OCI-LY3 (cell line): ENCODE data around the gene ITFG1.
A peak's percentile ranks its signal among the peaks of the same experiment; 100 is the strongest.

Source experiments
- H2AFZ ChIP-seq: fragments of 200-600, 300-600 bp; shearing (Covaris generic); 2 replicates; pipeline ENCODE4 v1.6.0; 2014; ENCODE audit warnings: antibody characterized with exemption, low read depth, low read length
- H3K27ac ChIP-seq: fragments of 200-600, 300-600 bp; sonication (generic); 2 replicates; pipeline ENCODE4 v1.5.1; 2014; ENCODE audit warnings: mild to moderate bottlenecking, low read length, moderate library complexity, mixed read lengths
- H3K27me3 ChIP-seq: fragments of 200-600, 300-600 bp; sonication (generic); 2 replicates; pipeline ENCODE4 v1.6.1; 2014; ENCODE audit warnings: low read depth, low read length, mixed read lengths
- H3K36me3 ChIP-seq: fragments of 200-600, 300-600 bp; sonication (generic); replicated peaks from 2 replicates; pipeline ENCODE3; 2014; ENCODE audit warnings: low read depth, low read length, mixed read lengths
- H3K4me1 ChIP-seq: fragments of 300-600, 200-600 bp; sonication (generic); 2 replicates; pipeline ENCODE4 v1.6.1; 2014; ENCODE audit warnings: low read length, mixed read lengths
- H3K4me2 ChIP-seq: fragments of 200-600, 300-600 bp; sonication (generic); 2 replicates; pipeline ENCODE4 v1.6.1; 2014; ENCODE audit warnings: low read length, mixed read lengths
- H3K4me3 ChIP-seq: fragments of 300-600, 200-600 bp; sonication (generic); 2 replicates; pipeline ENCODE4 v1.5.1; 2014; ENCODE audit warnings: antibody characterized with exemption, mild to moderate bottlenecking, low read length, moderate library complexity
- H3K79me2 ChIP-seq: fragments of 300-600, 200-600 bp; shearing (Covaris generic); 2 replicates; pipeline ENCODE4 v1.6.1; 2014; ENCODE audit warnings: mild to moderate bottlenecking, low read length, mixed read lengths
- H3K9ac ChIP-seq: fragments of 300-600, 200-600 bp; shearing (Covaris generic); 2 replicates; pipeline ENCODE4 v1.6.0; 2014; ENCODE audit warnings: mild to moderate bottlenecking, low read length, moderate library complexity
- H3K9me3 ChIP-seq: fragments of 200-600, 300-600 bp; shearing (Covaris generic); 2 replicates; pipeline ENCODE4 v1.6.1; 2014; ENCODE audit warnings: low read length, mixed read lengths; ENCODE audit not compliant: insufficient read depth
- H4K20me1 ChIP-seq: fragments of 200-600, 300-600 bp; sonication (generic); 2 replicates; pipeline ENCODE4 v1.6.1; 2016; ENCODE audit warnings: low read length, mixed read lengths; ENCODE audit not compliant: insufficient read depth
- EZH2phosphoT487 ChIP-seq: fragments of 200-600 bp; shearing (Covaris generic); IDR thresholded peaks from 2 replicates; pipeline ENCODE4 v1.6.1; 2018; ENCODE audit warnings: antibody characterized with exemption, mixed run types, low read depth
- TF ChIP-seq, protein P1 (sequence below): fragments of 200-600, 300-600 bp; sonication (generic); IDR thresholded peaks from 2 replicates; pipeline ENCODE4 v1.5.1; 2014; ENCODE audit warnings: antibody characterized with exemption, low read length, low read depth

Gene ITFG1

DNA sequence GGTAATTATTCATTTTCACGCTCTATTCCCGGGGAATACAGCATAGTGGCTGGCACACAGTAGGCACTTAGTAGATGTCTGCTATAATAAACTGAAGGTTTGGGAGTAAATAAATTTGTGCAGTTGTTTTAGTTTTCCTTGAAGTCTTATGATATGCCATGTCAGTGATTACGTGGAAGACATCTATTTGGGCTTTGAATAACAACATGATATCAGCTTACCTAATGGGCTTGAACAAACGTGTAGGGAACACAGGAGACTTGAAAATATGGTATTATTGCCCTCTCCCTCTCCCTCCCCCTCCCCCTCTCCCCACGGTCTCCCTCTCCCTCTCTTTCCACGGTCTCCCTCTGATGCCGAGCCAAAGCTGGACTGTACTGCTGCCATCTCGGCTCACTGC is 280.8 kb downstream of the ITFG1 start:
- TF ChIP-seq, protein P1, sequence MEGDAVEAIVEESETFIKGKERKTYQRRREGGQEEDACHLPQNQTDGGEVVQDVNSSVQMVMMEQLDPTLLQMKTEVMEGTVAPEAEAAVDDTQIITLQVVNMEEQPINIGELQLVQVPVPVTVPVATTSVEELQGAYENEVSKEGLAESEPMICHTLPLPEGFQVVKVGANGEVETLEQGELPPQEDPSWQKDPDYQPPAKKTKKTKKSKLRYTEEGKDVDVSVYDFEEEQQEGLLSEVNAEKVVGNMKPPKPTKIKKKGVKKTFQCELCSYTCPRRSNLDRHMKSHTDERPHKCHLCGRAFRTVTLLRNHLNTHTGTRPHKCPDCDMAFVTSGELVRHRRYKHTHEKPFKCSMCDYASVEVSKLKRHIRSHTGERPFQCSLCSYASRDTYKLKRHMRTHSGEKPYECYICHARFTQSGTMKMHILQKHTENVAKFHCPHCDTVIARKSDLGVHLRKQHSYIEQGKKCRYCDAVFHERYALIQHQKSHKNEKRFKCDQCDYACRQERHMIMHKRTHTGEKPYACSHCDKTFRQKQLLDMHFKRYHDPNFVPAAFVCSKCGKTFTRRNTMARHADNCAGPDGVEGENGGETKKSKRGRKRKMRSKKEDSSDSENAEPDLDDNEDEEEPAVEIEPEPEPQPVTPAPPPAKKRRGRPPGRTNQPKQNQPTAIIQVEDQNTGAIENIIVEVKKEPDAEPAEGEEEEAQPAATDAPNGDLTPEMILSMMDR, result no peak
- TF ChIP-seq EZH2phosphoT487, result no peak
- H3K27me3 ChIP-seq, result no peaks in the 10 kb centered on the region
- no peak overlapping the region for H3K4me3 ChIP-seq
- no peak overlapping the region for H3K9ac ChIP-seq
- H3K79me2 ChIP-seq, result no peaks in the 10 kb centered on the region
- no peaks in the 10 kb centered on the region for H3K36me3 ChIP-seq
- no peaks in the 10 kb centered on the region for H3K4me1 ChIP-seq
- no peak overlapping the region for H3K27ac ChIP-seq
- H2AFZ ChIP-seq, result no peak overlapping the region
- no peaks in the 10 kb centered on the region for H3K9me3 ChIP-seq
- H3K4me2 ChIP-seq, result no peak overlapping the region
- no peaks in the 10 kb centered on the region for H4K20me1 ChIP-seq

DNA sequence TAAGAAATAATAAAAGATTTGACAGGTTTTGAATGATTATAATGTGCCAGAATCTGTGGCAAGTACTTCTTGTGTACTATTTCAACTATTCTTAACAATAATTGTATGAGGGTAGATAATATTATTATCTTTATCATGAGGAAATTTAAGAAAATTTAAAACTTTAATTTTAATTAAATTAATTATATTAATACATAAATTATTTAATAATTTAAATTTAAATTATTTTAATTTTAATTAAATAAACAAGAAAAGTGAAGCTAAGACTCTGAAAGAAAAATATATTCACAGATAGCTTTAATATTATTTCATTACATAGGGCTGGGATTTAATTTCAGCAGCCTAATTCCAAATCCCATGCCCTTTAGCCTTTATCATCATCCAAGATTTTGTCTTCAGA is 285.7 kb downstream of the ITFG1 start:
- H4K20me1 ChIP-seq, result no peaks in the 10 kb centered on the region
- no peak overlapping the region for H3K9ac ChIP-seq
- H3K79me2 ChIP-seq, result no peaks in the 10 kb centered on the region
- no peak overlapping the region for H3K27ac ChIP-seq
- no peaks in the 10 kb centered on the region for H3K4me1 ChIP-seq
- no peaks in the 10 kb centered on the region for H3K27me3 ChIP-seq
- TF ChIP-seq, protein P1, result no peak
- no peak for TF ChIP-seq EZH2phosphoT487
- H3K4me3 ChIP-seq, result no peak overlapping the region
- no peak overlapping the region for H2AFZ ChIP-seq
- H3K4me2 ChIP-seq, result no peak overlapping the region
- H3K9me3 ChIP-seq, result no peaks in the 10 kb centered on the region
- no peaks in the 10 kb centered on the region for H3K36me3 ChIP-seq

DNA sequence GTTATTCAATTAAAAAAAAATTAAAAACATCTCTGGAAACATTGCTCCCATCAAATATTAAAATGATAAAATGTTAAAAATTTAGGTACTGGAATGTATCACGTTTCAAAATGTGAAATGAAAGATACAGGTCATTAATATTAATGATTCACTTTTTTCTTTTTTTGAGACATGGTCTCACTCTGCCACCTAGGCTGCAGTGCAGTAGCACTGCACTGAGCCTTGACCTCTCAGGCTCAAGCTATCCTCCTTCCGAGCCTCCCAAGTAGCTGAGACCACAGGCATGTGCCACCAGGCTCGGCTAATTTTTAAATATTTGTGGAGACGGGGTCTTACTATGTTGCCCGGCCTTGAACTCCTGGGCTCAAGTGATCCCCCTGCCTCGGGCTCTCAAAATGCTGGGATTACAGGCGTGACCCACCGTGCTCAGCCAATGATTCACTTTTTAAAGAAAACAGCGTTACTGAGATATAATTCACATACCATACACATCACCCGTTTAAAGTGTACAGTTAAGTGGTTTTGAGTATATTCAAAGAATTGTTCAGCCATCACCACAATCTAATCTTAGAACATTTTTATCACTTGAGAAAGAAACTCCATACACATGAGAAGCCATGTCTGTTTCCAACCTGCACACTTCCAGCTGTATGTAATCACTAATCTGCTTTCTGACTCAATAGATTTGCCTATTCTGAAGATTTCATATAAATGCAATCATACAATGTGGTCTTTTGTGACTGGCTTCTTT is 298.0 kb downstream of the ITFG1 start:
- no peak overlapping the region for H3K4me3 ChIP-seq
- no peak overlapping the region for H2AFZ ChIP-seq
- TF ChIP-seq, protein P1, result peak; percentile 48
- TF ChIP-seq EZH2phosphoT487, result no peak

DNA sequence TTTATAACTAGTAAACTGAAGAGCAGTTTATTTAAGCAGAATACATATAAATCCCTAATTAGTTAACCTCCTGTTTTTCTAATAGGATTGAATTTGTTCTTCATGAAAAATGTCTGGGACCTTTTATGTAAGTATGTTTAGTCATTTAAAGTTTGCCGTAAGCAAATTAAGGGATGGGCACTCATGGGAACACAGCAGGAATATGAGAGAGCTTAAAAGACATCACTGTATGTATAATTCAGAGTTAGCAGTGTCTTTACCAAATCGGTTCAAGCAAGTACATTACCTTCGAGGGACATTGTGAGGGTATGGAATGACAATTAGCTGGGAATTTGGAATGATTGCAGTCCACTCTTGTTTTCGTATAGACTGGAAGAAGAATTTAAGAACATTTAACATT is 299.4 kb downstream of the ITFG1 start:
- Histone ChIP-seq H3K4me1 (no peaks in the 10 kb centered on the region), H3K27ac (no peak overlapping the region), H4K20me1 (no peaks in the 10 kb centered on the region), H2AFZ (no peak overlapping the region), H3K27me3 (no peaks in the 10 kb centered on the region), H3K9me3 (no peaks in the 10 kb centered on the region), H3K79me2 (no peaks in the 10 kb centered on the region), H3K4me2 (no peak overlapping the region), H3K4me3 (no peak overlapping the region), H3K9ac (no peak overlapping the region), H3K36me3 (no peaks in the 10 kb centered on the region)
- no peak for TF ChIP-seq EZH2phosphoT487
- TF ChIP-seq, protein P1, result no peak

More for the DNA sequence above, 298.0 kb downstream of the ITFG1 start:
- Histone ChIP-seq H3K9ac (no peak overlapping the region), H3K27me3 (no peaks in the 10 kb centered on the region), H4K20me1 (no peaks in the 10 kb centered on the region), H3K4me1 (no peaks in the 10 kb centered on the region), H3K27ac (no peak overlapping the region), H3K79me2 (no peaks in the 10 kb centered on the region), H3K9me3 (no peaks in the 10 kb centered on the region), H3K36me3 (no peaks in the 10 kb centered on the region), H3K4me2 (no peak overlapping the region)
